ENCODE measurements around the gene OR7C1. TPM values are rescaled to one million over a fixed set of nuclear protein-coding genes. Genes with fewer than 3 reads are reported as not detected.
A peak's percentile ranks its signal among the peaks of the same experiment; 100 is the strongest.

Gene OR7C1
- total and polyA plus RNA-seq, 2 of the 13 experiments (the other 11 are each of a cell fraction or from before 2014, with no cell fraction given): not detected

DNA sequence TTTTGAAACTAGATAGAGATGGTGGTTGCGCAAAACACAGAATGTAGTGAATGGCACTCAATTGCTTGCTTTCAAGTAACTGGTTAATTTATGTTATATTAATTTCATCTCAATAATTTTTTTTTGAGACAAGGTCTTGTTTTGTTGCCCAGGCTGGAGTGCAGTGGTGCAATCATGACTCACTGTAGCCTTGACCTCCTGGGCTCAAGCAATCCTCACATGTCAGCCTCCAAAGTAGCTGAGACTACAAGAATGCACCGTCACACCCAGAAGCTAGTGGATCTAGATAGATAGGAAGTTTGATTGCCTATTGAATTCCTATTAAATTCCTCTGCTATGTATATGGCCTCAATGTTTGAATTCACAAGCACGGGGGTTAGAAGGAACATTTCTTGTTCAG is 30.2 kb downstream of the OR7C1 start:
- CTCF ChIA-PET (ENCODE audit: low intra/inter-chr PET ratio, low total read pairs): no interaction called here
- no peaks in the 10 kb centered on the region for H4K20me1 ChIP-seq (ENCODE audit: insufficient read depth, low read length)
- no peak overlapping the region for H3K27ac ChIP-seq (ENCODE audit: extremely low read length, insufficient read depth, low read length)
- peaks cover 10% of the 10 kb centered on the region for H3K4me1 ChIP-seq (ENCODE audit: insufficient read depth, low read length)
- no peak overlapping the region for H3K4me3 ChIP-seq (replicated peaks in 1 of 3; ENCODE audit: insufficient read depth in 1 of 3, low read depth in 2 of 3, low read length in 3 of 3)
- POLR2A ChIA-PET: no interaction called here
- H2AFZ ChIP-seq (ENCODE audit: low read length): no peak overlapping the region
- DNase-seq (ENCODE audit: low spot score): no peak
- TF ChIP-seq ATM (IDR thresholded peaks at IDR 0.05; ENCODE audit: borderline replicate concordance) (no peak), FOSL2 (CRISPR knock-in tag; IDR thresholded peaks at IDR 0.05) (peak; percentile 72), NR3C1 (CRISPR knock-in tag; IDR thresholded peaks at IDR 0.05) (no peak), ZFP1 (CRISPR knock-in tag; IDR thresholded peaks at IDR 0.05) (no peak), BRCA1 (CRISPR knock-in tag; IDR thresholded peaks at IDR 0.05) (no peak), ZFP90 (CRISPR knock-in tag; IDR thresholded peaks at IDR 0.05; ENCODE audit: borderline replicate concordance) (no peak), HNF4A (CRISPR knock-in tag; IDR thresholded peaks at IDR 0.05) (no peak)
- TF ChIP-seq, protein P1, sequence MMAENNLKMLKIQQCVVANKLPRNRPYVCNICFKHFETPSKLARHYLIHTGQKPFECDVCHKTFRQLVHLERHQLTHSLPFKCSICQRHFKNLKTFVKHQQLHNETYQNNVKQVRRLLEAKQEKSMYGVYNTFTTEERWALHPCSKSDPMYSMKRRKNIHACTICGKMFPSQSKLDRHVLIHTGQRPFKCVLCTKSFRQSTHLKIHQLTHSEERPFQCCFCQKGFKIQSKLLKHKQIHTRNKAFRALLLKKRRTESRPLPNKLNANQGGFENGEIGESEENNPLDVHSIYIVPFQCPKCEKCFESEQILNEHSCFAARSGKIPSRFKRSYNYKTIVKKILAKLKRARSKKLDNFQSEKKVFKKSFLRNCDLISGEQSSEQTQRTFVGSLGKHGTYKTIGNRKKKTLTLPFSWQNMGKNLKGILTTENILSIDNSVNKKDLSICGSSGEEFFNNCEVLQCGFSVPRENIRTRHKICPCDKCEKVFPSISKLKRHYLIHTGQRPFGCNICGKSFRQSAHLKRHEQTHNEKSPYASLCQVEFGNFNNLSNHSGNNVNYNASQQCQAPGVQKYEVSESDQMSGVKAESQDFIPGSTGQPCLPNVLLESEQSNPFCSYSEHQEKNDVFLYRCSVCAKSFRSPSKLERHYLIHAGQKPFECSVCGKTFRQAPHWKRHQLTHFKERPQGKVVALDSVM (CRISPR knock-in tag; IDR thresholded peaks at IDR 0.05): peak; percentile 20; the same call in 1 of the 2 replicates
- no peak for FAIRE-seq
- H3K79me2 ChIP-seq (ENCODE audit: insufficient read depth, low read length): no peaks in the 10 kb centered on the region
- no peaks in the 10 kb centered on the region; a peak in 1 of 5 replicates for H3K27me3 ChIP-seq (ENCODE audit: control insufficient read depth in 1 of 2, insufficient read depth in 2 of 2, low read length in 2 of 2)
- no peak for ATAC-seq
- 61% methylated on average over 3 of the region's 3 CpGs for WGBS (ENCODE audit: low lambda C conversion rate)
- H3K4me2 ChIP-seq (ENCODE audit: low read depth, low read length): no peak overlapping the region
- intact Hi-C loops (cut with micrococcal nuclease; ENCODE audit: unreplicated experiment): no loop called here
- in situ Hi-C loops (cut with HindIII; ENCODE audit: extremely low pct_ligation_motif_present, low pct_unique_long_range_greater_than_20kb): no loop called here
- no peaks in the 10 kb centered on the region for H3K9me3 ChIP-seq (ENCODE audit: low read length)
- no peaks in the 10 kb centered on the region for H3K36me3 ChIP-seq (replicated peaks in 1 of 2; ENCODE audit: control insufficient read depth in 1 of 2, insufficient read depth in 2 of 2, low read length in 2 of 2)
- BruUV-seq (replicated peaks): no TSS peak
- no peak overlapping the region for H3K9ac ChIP-seq (ENCODE audit: insufficient read depth, low read depth, low read length)

DNA sequence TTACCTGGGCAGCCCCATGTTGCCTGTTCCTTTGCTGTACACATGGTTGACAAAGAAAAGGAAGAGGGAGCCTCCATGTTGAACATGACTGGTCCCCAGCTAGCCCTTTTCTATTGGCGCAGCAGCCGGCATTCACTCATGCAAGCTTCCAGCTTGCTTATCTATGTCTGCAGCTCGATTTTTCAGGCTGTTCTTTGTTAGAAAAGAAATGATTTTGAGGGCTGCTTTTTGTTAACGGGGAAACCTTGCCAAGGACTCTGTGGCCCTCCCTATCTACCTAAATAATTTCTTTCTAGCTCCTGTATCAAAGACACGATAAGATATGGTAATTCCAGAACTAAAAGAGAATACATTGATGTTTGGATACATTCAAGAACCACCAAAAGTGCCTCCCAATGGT is 36.2 kb downstream of the OR7C1 start:
- intact Hi-C loops (cut with micrococcal nuclease; ENCODE audit: unreplicated experiment) (no loop called here), in situ Hi-C loops (cut with HindIII; ENCODE audit: extremely low pct_ligation_motif_present, low pct_unique_long_range_greater_than_20kb) (no loop called here)
- Histone ChIP-seq H3K79me2 (ENCODE audit: insufficient read depth, low read length) (no peaks in the 10 kb centered on the region), H3K27ac (ENCODE audit: extremely low read length, insufficient read depth, low read length) (no peak overlapping the region), H3K36me3 (replicated peaks in 1 of 2; ENCODE audit: control insufficient read depth in 1 of 2, insufficient read depth in 2 of 2, low read length in 2 of 2) (no peaks in the 10 kb centered on the region), H3K9ac (ENCODE audit: insufficient read depth, low read depth, low read length) (no peak overlapping the region), H3K9me3 (ENCODE audit: low read length) (no peaks in the 10 kb centered on the region), H3K4me1 (ENCODE audit: insufficient read depth, low read length) (no peaks in the 10 kb centered on the region), H4K20me1 (ENCODE audit: insufficient read depth, low read length) (no peaks in the 10 kb centered on the region), H3K27me3 (ENCODE audit: control insufficient read depth in 1 of 2, insufficient read depth in 2 of 2, low read length in 2 of 2) (no peaks in the 10 kb centered on the region), H3K4me3 (replicated peaks in 1 of 3; ENCODE audit: insufficient read depth in 1 of 3, low read depth in 2 of 3, low read length in 3 of 3) (no peak overlapping the region), H2AFZ (ENCODE audit: low read length) (no peak overlapping the region), H3K4me2 (ENCODE audit: low read depth, low read length) (no peak overlapping the region)
- no TSS peak for BruUV-seq (replicated peaks)
- TF ChIP-seq ZFP82 (CRISPR knock-in tag; IDR thresholded peaks at IDR 0.05; ENCODE audit: borderline replicate concordance): no peak
- POLR2A ChIA-PET: no interaction called here
- 29% methylated on average over 5 of the region's 5 CpGs for WGBS (ENCODE audit: low lambda C conversion rate)
- ATAC-seq (no peak), DNase-seq (ENCODE audit: low spot score) (no peak), FAIRE-seq (no peak)
- CTCF ChIA-PET (ENCODE audit: low intra/inter-chr PET ratio, low total read pairs): no interaction called here
